Vagina (tissue), 2 donors: ENCODE results near the gene ACSS1. TPM values are rescaled to one million over a fixed set of nuclear protein-coding genes. Genes with fewer than 3 reads are reported as not detected.

Experiments
- DNase-seq, 2 donors: peaks; one replicate each; pipeline ENCODE4 v3.0.0-alpha.2; 2017; ENCODE audit errors: extremely low spot score in 2 of 2
- H3K27ac ChIP-seq: fragments of 200-600 bp; sonication (generic); one replicate; pipeline ENCODE4 v1.5.1; 2019
- H3K27me3 ChIP-seq: fragments of 200-600 bp; sonication (generic); one replicate; pipeline ENCODE4 v1.5.1; 2019
- H3K36me3 ChIP-seq, 2 donors: fragments of 200-600 bp; sonication (generic); one replicate each; pipeline ENCODE4 v1.5.1; 2017 to 2019
- H3K4me1 ChIP-seq: fragments of 200-600 bp; sonication (generic); one replicate; pipeline ENCODE4 v1.5.1; 2019
- H3K4me3 ChIP-seq, 2 donors: fragments of 200-600 bp; sonication (generic); 1 replicate in 1 of 2; 2 replicates in 1 of 2; pipeline ENCODE4 v1.5.1; 2016 to 2019
- H3K9me3 ChIP-seq: fragments of 200-600 bp; sonication (generic); one replicate; pipeline ENCODE4 v1.5.1; 2019
- POLR2A ChIP-seq, 2 donors: fragments of 450-650 bp; IDR thresholded peaks; one replicate each; pipeline ENCODE4 v1.6.1; 2017; ENCODE audit warnings: antibody characterized with exemption in 2 of 2, mild to moderate bottlenecking in 2 of 2, moderate library complexity in 2 of 2
- POLR2AphosphoS5 ChIP-seq, 2 donors: sonication (generic); formaldehyde crosslinking; IDR thresholded peaks; one replicate each; pipeline ENCODE4 v1.9.0; 2017; ENCODE audit warnings: antibody characterized with exemption in 2 of 2, mild to moderate bottlenecking in 2 of 2, low read depth in 1 of 2; ENCODE audit not compliant: insufficient read depth in 1 of 2
- intact Hi-C: fragments of 100-400 bp; cut with DNase I; formaldehyde crosslinking; loops from one replicate; pipeline ENCODE4 v1.15.1; 2023
- total RNA-seq: library from RNA; depleted of rRNA; stranded (reverse); fragments of >200 nt; gene quantifications from one replicate; pipeline ENCODE4 v1.2.3, GENCODE V29; 2016
- TF ChIP-seq, protein P1 (sequence below), 3 experiments: fragments of 450-650 bp in 2 of 3; fragments of 200-600 bp in 1 of 3; sonication (generic) in 1 of 3; IDR thresholded peaks; one replicate each; pipeline ENCODE4 v1.5.1; 2017 to 2019; ENCODE audit warnings: antibody characterized with exemption in 3 of 3, mild to moderate bottlenecking in 2 of 3, moderate library complexity in 2 of 3

The ACSS1 gene
- total RNA-seq, 1 donor from 2014 or later, result 26.3 TPM

- H3K27ac ChIP-seq, result peak overlapping the region; percentile 27
- no peak for DNase-seq
- peaks cover 89% of the 10 kb centered on the region for H3K4me1 ChIP-seq
Measured at GRCh38 chr20:25042531-25043498, 15.1 kb downstream of the ACSS1 start.

GRCh38 chr20:25041813-25042530, 16.0 kb downstream of the ACSS1 start:
- DNase-seq, result no peak
- H3K27ac ChIP-seq, result peak overlapping the region; percentile 4
- peaks cover 89% of the 10 kb centered on the region for H3K4me1 ChIP-seq
- TF ChIP-seq POLR2AphosphoS5 (IDR thresholded peaks at IDR 0.05; ENCODE audit: insufficient read depth in 1 of 2, low read depth in 1 of 2) (no peak), POLR2A (IDR thresholded peaks at IDR 0.05) (no peak)
- TF ChIP-seq, protein P1, sequence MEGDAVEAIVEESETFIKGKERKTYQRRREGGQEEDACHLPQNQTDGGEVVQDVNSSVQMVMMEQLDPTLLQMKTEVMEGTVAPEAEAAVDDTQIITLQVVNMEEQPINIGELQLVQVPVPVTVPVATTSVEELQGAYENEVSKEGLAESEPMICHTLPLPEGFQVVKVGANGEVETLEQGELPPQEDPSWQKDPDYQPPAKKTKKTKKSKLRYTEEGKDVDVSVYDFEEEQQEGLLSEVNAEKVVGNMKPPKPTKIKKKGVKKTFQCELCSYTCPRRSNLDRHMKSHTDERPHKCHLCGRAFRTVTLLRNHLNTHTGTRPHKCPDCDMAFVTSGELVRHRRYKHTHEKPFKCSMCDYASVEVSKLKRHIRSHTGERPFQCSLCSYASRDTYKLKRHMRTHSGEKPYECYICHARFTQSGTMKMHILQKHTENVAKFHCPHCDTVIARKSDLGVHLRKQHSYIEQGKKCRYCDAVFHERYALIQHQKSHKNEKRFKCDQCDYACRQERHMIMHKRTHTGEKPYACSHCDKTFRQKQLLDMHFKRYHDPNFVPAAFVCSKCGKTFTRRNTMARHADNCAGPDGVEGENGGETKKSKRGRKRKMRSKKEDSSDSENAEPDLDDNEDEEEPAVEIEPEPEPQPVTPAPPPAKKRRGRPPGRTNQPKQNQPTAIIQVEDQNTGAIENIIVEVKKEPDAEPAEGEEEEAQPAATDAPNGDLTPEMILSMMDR (IDR thresholded peaks at IDR 0.05), result no peak
- intact Hi-C loops, result no loop called here
- H3K27me3 ChIP-seq, result no peaks in the 10 kb centered on the region
- H3K9me3 ChIP-seq, result no peaks in the 10 kb centered on the region
- H3K36me3 ChIP-seq, result peaks cover 0 to 20% of the 10 kb centered on the region in 2 donors
- H3K4me3 ChIP-seq, result no peak overlapping the region

More at GRCh38 chr20:25042531-25043498, 15.1 kb downstream of the ACSS1 start:
- intact Hi-C loops, result no loop called here
- TF ChIP-seq POLR2A (IDR thresholded peaks at IDR 0.05) (no peak), POLR2AphosphoS5 (IDR thresholded peaks at IDR 0.05; ENCODE audit: insufficient read depth in 1 of 2, low read depth in 1 of 2) (peak in 1 of 2 donors; percentile 19)
- TF ChIP-seq, protein P1 (IDR thresholded peaks at IDR 0.05), result no peak
- Histone ChIP-seq H3K36me3 (peaks cover 0 to 26% of the 10 kb centered on the region in 2 donors), H3K4me3 (no peak overlapping the region), H3K9me3 (no peaks in the 10 kb centered on the region), H3K27me3 (no peaks in the 10 kb centered on the region)

DNA sequence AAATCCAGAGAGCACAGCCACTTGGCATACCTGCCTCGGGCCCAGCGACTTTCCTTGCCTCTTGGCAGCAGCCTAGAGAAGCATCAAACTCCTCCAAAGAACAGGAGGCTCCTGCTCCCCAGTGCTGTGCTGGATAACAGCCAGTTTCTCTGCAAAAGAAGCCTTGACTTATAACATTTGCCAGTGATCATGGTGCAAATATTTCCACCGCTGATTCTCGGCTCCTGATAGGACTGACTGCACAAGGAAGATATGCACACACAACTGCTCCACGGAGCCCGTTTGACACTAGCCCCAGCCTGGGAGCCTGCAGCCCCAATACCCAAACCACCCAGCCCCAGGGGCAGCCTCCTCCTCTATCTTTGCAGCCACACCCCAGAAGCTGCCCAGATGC, 17.5 kb downstream of the ACSS1 start:
- Histone ChIP-seq H3K27ac (peak overlapping the region; percentile 76), H3K27me3 (no peaks in the 10 kb centered on the region), H3K9me3 (no peaks in the 10 kb centered on the region), H3K36me3 (peaks cover 0 to 5% of the 10 kb centered on the region in 2 donors), H3K4me1 (peaks cover 94% of the 10 kb centered on the region), H3K4me3 (peak overlapping the region in 1 of 2 donors; percentile 8)
- TF ChIP-seq, protein P1 (IDR thresholded peaks at IDR 0.05), result no peak
- intact Hi-C loops, result no loop called here
- no peak for DNase-seq

DNA sequence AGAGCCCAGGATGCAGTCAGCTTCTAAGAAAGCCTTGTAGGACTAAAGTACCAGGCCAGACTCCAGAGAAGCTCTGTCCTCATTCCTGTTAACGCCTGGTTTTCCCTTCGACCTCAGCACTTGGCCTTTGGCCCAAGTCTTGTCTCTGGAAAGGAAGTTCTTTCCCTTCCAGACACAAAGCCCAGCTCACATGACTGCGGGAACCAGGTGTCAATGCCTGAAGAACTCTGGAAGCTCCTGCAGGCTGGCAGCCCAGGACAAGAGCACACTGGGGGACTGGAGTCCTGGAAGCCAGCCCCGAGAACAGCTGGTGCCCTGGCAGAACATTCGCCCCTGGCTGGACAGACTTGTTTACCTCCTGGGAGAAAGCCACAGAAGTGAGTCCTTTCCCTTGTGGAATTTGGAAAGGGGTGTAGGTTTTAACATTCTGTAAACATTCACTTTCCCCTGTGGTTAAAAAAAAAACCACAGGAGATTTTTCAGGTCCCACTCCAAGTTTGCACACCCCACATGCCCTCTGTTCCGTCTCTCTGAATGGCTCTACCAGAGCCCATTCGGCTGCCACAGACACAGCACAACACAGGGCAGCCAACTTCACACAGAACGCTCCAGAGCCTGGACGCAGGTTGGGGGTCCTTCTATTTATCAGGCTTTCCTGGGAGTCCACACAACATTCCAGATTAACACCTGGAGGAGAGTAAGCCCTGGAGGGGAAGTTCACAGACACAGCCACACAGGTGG, 18.1 kb downstream of the ACSS1 start:
- DNase-seq, result peak in 1 of 2 donors; percentile 97
- Histone ChIP-seq H3K27ac (peak overlapping the region; percentile 76), H3K4me3 (peak overlapping the region in 1 of 2 donors; percentile 8), H3K4me1 (peaks cover 89% of the 10 kb centered on the region), H3K9me3 (no peaks in the 10 kb centered on the region), H3K27me3 (no peaks in the 10 kb centered on the region), H3K36me3 (no peaks in the 10 kb centered on the region)
- intact Hi-C loops, result no loop called here
- no peak for TF ChIP-seq POLR2A (IDR thresholded peaks at IDR 0.05)
- TF ChIP-seq POLR2AphosphoS5 (IDR thresholded peaks at IDR 0.05; ENCODE audit: insufficient read depth in 1 of 2, low read depth in 1 of 2), result peak; percentile 79 to 97
- TF ChIP-seq, protein P1 (IDR thresholded peaks at IDR 0.05), result no peak
